ENCODE measurements around the gene GOLPH3.

The GOLPH3 gene

DNA sequence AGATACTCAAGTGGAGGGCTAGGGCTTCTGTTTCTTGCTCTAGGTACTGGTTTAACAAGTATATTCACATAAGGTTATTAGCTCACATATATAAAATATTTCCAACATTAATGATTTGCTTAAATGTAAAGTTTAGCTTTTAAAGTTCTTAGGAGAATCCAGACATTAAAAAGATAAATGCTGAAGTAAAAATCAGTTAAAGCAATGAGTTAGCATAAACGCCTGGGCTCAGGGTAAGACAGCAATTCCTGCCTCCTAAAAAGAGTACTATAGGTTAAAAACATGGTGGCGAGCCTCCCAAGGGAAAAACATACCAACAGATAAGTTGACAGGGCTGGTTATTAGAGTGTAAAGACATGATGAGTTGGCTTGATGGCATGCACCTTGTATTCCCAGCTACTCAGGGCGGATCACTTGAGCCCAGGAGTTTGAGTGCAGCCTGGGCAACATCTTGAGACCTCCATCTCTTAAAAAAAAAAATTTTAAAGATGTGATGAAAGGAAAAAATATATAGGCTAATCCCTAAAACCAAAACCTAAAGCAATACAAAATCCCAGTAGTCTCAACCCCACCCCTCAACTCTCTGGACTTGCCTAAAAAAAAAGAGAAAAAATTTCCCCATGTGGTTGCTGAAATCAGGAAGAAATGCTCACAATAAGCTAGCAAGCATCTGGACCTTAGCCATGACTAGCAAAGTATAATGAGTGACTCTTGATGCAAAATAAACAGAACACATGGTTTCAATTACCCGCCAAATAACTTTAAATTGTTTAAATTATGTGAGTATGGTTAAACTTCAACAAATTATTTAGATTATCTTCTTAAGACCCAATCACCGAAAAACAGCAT, 3.6 kb downstream of the GOLPH3 start:
- DNase-seq (ENCODE audit: low read depth in 2 of 2): no peak

DNA sequence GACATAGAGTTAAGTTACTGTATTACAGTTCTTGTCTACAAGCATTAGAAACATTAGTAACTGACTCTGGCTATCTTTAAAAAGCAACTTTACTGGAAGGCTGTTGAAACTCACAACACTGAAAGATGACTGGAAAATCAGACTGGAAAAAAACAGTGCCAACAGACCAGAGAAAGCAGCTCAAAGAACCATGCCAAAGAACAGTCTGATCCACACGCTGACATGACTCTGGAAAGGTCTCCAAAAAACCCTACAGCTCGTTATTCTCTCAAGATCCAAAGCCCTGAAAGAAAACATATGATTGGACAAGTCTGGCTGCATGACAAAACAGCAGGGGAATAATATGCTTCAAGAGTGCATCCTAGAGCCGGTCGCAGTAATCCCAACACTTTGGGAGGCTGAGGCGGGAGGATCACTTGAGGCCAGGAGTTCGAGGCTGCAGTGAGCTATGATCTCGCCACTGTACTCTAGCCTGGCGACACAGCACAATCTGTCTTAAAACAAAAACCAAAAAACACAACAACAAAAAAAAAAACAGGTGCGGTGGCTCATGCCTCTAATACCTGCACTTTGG, 5.6 kb downstream of the GOLPH3 start:
- DNase-seq (ENCODE audit: low read depth in 2 of 2): no peak

DNA sequence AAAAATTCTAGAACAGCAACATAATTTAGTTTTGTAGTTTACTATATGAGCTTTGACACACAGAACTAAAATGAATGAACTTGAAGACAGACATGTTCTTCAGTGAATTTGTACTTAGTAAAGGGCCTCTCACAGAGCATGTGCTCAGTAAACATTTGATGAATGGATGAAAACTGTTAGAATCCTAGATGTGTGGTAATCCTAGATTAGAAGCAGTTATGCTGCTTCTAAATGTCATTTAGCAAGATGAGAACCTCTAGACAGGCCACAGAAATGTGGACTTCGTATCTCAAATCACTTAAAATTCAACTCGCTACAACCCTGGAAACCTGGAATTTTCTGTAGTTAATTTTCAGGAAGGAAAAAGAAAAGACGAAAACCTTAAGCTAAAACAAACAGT, 8.5 kb downstream of the GOLPH3 start:
- DNase-seq (ENCODE audit: low read depth in 2 of 2): no peak

DNA sequence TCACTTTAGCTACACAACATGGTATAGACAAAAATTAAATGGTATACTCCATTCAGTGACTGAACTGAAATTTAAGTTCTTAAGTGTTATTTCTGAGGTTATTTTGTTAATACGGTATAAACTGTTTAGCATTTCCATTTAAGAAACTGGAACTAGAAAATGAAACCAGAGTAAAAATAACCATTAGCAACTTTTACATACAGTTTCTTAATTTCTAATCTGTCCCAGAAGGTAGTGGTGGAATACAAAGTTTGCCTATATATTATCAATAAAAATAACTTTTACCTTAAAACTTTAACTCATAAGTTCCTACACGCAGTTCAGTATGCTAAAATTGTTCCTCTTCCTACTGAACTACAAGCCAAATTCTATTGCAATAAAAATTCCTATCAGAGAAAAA, 10.3 kb downstream of the GOLPH3 start:
- no peak for DNase-seq (ENCODE audit: low read depth in 2 of 2)

DNA sequence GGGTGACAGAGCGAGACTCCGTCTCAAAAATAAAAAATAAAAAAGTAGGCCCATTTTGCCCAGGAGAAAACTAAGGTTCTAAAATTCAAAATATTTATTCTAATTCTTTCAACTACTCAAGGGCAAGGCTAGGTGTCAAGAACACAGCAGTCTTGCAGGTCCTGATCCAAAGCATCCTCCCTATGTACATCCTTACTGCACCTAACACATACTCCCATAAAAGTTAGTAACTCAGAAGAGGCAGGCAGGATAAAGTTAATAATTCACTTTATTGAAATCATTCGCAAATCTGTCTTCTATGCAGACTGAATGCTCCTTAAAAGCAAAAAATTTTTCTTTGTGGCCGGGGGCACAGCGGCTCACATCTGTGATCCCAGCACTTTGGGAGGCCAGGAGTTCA, 11.1 kb downstream of the GOLPH3 start:
- no peak for DNase-seq (ENCODE audit: low read depth in 2 of 2)

DNA sequence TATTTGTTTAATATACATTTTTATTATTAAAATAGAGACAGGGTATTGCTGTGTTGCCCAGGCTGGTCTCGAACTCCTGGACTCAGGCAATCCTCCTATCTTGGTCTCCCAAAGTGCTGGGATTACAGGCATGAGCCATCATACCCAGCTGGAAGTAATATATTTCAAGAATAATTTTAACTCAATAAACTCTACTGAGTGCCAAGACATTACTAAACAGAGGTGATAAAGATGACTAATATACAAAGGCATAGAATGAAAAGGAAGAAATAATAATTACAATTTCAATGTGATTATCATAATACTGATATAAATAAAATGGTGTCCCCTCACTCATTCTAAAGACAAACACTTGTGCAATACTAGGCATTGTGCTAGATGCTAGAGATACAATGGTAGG, 13.9 kb downstream of the GOLPH3 start:
- DNase-seq (ENCODE audit: low read depth in 2 of 2): no peak

DNA sequence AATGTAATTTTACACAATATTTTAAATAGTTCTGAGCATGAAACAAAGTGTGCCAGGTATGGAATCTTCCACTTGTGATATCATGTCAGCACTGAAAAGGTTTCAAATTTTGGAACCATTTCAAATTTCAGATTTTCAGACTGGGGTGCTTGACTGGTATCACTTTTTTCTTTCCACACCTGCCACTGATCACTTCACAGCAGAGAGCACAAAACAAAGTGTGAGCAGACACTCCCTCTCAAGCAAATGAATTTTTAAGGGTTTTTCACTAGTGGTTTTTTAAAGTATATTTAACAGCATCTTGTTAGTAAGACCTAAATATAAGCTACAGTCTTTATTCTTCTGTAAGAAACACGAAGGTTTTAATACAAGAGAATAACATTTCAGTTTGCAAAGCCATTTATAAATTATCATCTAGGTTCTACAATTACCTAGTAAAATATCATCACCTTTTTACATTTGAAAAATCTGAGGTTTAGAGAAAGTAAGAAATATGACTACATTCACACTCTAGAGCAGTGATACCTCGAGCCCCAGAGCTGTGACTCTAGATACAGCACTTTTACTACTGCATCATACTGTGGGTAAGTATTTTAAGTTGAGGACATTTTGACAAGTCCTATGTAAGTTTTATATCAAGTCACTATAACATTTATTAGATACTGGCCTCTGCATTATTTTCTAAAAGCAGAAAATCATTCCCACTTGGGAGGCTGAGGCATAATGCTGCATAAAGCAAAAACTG, 14.6 kb downstream of the GOLPH3 start:
- no peak for DNase-seq (ENCODE audit: low read depth in 2 of 2)

DNA sequence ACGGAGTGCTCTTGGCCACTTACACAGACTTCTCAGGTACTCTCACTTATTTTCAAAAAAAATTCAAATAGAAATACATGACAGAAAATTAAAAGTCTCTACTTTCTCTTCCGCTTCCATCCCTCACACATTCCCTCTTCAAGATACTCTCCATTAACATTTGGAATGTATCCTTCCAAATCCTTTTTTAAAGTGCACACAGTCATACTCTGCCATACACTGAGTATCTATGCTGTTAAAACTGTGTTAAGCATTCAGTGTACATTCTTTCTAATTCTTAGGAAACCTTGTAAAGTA, 15.5 kb downstream of the GOLPH3 start:
- no peak for DNase-seq (ENCODE audit: low read depth in 2 of 2)

DNA sequence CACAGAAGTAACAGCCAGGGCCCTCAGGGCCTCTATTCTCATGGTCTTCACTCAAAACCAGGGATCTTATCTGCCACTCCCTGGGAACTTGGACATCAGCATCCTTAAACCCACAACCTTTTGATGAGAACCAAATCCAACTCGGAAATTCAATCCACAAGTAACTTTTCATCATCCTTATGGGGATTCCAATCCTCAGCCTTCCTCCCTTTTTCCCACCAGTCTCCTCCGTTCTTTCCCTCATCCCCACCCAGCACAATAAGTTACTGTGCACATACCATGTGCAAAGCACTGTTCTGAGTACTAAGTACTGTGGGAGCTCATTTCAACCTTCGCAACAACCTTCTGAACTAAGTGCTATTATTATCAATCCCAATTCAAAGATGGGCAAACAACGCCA, 17.0 kb downstream of the GOLPH3 start:
- no peak for DNase-seq (ENCODE audit: low read depth in 2 of 2)

DNA sequence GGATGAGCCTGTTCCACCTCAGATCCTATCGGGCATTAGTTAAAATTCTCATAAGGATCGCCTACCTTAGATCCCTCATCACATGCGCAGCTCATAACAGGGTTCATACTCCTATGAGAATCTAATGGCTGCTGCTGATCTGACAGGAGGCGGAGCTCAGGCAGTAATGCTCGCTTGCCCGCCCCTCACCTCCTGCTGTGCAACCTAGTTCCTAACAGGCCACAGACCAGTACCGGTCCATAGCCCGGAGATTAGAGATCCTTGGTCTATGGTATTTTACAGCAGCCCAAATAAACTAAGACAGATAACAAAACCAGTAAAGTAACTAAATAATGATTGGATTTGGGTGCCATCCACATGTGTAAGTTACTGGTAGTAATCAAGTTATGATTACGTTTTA, 17.5 kb downstream of the GOLPH3 start:
- DNase-seq (ENCODE audit: low read depth in 2 of 2): no peak

DNA sequence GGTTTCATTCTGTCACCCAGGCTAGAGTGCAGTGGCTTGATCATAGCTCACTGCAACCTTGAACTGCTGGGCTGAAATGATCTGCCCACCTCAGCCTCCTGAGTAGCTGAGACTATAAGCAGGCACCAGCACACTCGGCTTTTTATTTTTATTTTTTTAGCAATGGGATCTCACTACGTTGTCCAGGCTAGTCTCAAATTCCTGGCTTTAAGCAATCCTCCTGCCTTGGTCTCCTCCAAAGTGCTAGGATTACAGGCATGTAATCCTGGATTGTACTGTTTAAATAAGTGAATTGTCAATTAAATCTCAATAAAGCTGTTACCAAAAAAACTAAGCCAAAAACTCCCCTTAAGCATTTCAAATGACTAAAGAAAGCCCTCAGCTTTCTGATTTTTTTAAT, 18.9 kb downstream of the GOLPH3 start:
- DNase-seq (ENCODE audit: low read depth in 2 of 2): no peak

DNA sequence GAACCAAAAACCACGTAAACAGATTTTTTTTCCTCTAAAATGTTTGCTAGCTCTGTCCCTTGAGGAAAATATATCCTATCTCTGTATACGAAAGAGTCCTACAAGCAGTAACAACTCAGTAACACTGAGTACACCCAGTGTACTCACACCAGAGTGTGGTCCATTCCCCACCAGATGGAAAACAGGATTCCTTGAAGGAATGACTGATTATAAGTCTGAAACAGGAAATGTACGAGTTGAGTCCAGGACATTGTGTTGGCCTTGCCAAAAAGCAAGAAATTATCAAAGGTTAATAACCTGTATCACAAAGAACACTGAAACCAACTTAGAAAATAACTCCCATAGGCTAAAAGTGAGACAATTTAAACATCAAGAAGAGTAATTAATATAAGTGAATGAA, 20.4 kb downstream of the GOLPH3 start:
- no peak for DNase-seq (ENCODE audit: low read depth in 2 of 2)

DNA sequence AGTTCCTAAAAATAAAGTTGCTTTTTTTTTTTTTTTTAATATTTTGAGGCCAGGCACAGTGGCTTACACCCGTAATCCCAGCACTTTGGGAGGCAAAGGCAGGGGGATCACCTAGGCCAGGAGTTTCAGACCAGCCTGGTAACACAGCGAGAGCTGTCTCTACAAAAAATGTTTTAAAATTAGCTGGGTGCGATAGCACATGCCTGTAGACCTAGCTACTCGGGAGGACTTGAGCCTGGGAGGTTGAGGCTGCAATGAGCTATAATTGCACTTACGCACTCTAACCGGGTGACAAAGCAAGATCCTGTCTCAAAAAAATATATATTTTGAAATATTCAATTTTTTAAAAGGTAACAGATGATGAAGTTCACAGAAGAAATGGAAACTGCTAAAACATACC, 22.9 kb downstream of the GOLPH3 start:
- no peak for DNase-seq (ENCODE audit: low read depth in 2 of 2)

DNA sequence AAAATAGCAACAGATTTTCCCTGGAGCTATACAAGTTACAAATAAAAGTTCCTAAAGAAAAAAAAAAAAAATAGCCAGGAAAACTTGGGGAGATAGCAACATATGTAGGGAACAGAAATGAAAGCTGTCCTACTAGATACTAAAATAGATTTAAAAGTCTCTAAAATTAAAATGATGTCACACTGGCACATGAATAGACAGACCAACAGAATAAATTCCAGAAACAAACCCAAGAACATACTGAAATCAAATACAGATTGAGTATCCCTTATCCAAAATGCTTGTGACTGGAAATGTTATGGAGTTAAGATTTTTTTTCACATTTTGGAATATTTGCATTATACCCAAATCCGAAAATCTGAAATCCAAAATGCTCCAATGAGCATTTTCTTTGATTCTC, 23.8 kb downstream of the GOLPH3 start:
- no peak for DNase-seq (ENCODE audit: low read depth in 2 of 2)

DNA sequence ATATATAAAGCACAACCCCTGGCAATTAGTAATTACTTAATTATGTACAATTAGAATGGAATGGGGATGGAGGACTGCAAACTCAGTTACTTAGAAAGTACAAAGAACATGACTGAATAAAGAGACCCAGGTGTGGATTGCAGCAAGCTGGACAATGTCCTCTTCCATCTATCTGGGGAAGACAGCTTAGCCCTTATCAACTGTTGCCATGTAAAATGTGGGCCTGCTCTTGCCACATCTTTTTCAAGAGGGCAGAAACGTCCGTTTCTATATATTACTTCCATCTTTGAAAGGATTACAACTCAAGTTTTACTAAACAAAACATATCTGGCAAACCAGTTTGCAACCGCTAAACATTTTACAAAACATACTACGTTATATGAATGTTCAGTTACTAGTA, 26.2 kb downstream of the GOLPH3 start:
- DNase-seq (ENCODE audit: low read depth in 2 of 2): no peak

DNA sequence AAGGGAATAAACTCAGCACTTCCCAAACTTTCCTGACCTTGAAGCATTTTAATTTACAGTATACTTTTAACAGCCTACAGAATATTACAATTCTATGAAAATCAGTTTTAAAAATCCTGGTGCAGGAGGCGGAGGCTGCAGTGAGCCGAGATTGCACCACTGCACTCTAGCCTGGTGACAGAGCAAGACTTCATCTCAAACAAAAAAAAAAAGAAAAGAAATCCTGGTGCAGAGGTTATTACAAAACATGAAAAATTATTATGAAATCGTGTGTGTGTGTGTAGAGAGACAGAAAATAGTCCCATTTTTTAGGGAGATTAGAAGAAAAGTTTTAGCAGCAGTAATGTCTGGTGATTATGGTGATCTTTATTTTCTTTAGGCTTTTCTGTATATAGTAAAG, 26.9 kb downstream of the GOLPH3 start:
- no peak for DNase-seq (ENCODE audit: low read depth in 2 of 2)

DNA sequence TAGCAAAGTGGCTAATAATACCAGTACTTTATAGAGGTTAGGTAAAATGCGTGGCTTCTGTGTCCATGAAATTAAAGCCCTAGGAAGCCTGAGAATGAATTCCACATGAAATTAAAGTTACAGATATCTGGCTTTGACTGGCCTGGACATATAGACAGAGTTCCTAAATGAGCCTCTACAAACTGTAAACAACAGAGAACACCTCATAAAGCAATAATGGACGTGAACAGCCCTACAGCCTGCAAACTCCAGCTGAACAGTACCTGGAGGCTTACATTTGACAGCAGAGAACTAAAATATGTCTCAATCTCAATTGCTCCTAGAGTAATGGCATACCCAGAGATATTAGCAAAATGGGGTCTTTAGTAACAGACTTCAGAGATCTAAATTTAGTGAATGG, 28.7 kb downstream of the GOLPH3 start:
- no peak for DNase-seq (ENCODE audit: low read depth in 2 of 2)

DNA sequence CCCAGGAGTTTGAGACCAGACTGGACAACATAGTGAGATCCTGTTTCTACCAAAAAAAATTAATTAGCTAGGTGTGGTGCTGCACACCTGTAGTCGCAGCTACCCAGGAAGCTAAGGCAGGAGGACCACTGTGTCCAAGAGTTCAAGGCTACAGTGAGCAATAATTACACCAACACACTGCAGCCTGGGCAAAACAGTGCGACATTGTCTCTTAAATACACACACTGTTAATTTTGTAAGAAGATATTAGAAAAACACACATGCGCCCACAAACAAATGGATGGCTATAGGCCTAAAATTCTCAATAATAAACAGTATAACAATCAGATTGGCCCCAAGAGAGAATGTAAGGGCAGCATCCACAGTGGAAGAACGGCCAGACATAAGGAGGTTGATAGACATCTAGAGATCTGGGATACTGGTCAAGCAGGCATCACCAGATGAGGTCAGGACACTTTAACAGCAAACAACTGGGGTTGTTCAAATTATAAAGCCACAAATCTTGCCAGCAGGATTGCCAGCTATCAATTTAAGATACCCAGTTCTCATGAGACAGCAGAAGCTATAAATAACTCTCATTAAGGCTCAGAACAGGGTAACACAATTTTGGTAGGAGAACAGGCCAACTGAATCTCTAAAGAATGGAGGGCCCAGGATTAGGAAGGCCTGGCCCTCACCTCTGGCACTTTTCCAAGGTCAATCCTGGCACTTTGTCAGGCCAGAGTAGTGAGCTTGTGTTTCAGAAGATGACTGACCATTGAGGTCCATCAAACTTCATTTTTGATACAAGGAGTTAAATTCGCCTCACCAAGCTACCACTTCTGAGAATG, 29.5 kb downstream of the GOLPH3 start:
- no peak for DNase-seq (ENCODE audit: low read depth in 2 of 2)

DNA sequence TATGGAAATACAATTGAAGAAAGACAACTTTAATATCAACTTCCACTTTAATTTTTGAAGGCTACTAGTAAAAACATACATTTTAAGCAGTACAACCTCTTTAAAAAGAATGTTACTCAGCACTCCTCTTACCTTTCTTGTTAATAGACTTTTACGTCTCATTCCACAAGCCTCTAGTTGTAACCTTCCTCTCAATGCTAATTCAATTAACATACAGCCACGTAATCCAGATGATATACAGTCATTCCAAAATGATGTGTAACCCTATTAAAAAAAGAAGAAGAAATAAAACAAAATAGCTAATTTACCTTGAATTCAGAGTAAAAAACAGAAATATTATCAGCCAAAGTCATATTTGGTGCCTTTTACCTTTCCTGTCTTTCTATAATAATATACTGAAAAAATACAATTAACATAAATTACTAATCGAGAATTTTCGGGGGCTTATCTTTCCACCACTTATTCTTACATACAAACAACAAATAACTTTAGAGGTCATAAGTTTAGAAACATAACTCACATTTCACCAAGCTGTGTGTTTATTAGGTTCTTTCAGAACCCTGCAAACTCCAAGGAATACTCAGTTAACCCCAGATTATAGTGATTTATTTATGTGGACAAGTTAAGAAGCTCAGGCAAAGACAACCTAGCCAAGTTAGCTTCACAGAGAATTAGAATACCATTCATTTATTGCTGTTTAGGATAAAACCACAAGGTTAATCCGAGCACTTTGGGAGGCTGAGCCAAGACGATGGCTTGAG, 30.3 kb downstream of the GOLPH3 start:
- no peak for DNase-seq (ENCODE audit: low read depth in 2 of 2)

DNA sequence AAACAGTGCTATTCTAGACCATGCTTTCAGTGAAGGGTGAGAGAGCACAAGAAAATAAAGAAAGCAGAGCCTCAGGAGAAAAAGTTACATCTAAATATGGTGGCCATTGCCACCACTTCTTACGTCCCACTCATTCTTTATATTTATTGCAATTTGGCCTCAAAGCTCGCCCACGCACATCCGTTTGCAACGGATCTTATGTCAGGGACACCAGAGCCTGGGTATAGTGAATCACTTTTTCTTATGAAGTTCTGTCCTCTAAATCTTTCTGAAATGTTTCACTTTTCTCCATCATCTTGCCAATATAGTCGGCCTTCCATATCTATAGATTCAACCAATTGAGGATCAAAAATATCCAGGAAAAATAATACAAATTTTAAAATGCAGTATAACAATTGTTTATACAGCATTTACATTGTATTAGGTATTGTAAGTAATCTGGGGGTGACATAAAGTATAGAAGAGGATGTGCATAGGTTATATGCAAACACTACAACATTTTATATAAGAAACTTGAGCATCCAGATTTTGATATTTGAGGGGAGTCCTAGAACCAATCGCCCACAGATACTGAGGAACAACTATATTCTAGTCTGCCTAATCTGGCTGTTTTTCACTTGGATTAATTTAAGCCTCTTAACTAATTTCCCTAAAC, 35.2 kb downstream of the GOLPH3 start:
- DNase-seq (ENCODE audit: low read depth in 2 of 2): peak; percentile 37 to 71

DNA sequence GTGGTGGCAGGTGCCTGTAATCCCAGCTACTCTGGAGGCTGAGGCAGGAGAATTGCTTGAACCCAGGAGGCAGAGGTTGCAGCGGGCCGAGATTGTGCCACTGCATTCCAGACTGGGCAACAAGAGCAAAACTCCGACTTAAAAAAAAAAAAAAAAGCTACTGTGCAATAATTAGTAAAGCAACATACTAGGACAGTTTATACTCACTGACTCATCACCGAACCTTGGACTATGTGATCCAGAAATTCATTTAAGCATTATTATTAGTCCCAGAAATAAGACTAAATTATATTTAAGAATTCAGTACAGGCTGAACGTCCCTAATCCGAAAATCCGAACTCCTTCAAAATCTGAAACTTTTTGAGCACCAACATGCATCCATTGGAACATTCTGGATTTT, 37.8 kb downstream of the GOLPH3 start:
- no peak for DNase-seq (ENCODE audit: low read depth in 2 of 2)
